Panc1 (cell line): ENCODE measurements around the gene NFATC4. TPM values are rescaled to one million over a fixed set of nuclear protein-coding genes. Genes with fewer than 3 reads are reported as not detected.

Experiments used
- ATAC-seq: fragments of 200-7000 bp; cut with Tn5 transposase; 2 replicates; pipeline ENCODE4 v1.9.1; 2020; ENCODE audit warnings: mild to moderate bottlenecking, moderate library complexity
- BruUV-seq: library from RNA; stranded (reverse); fragments of 400-500 nt; replicated peaks from 2 replicates; lab custom pipeline; 2021; lab: Mats Ljungman, UMichigan
- CTCF ChIA-PET: fragments of 300-600 bp; sonication (Branson Sonifier 250); formaldehyde crosslinking; loops from one replicate; lab custom pipeline; 2022; ENCODE audit warnings: antibody characterized with exemption; lab: Charles Lee
- POLR2A ChIA-PET: fragments of 300-600 bp; sonication (Branson Sonifier 250); formaldehyde crosslinking; loops from one replicate; lab custom pipeline; 2022; ENCODE audit warnings: antibody characterized with exemption; lab: Charles Lee
- DNase-seq: peaks from one replicate; pipeline ENCODE4 v3.0.0-alpha.2; 2010; ENCODE audit warnings: low read depth, low spot score
- H3K27ac ChIP-seq: 2 replicates; pipeline ENCODE4 v1.5.1; 2011; ENCODE audit warnings: mild to moderate bottlenecking, low read length, inconsistent platforms
- H3K27me3 ChIP-seq: fragments of 200-500 bp; sonication (Bioruptor generic); 2 replicates; pipeline ENCODE4 v1.6.0; 2014; ENCODE audit warnings: low read length, inconsistent platforms; ENCODE audit not compliant: control insufficient read depth, insufficient read depth
- H3K36me3 ChIP-seq: fragments of 200-500 bp; sonication (Bioruptor generic); 2 replicates; pipeline ENCODE4 v1.5.1; 2014; ENCODE audit warnings: inconsistent platforms, mild to moderate bottlenecking, low read length, moderate library complexity; ENCODE audit not compliant: control insufficient read depth, insufficient read depth
- H3K4me1 ChIP-seq: 2 replicates; pipeline ENCODE4 v1.5.1; 2011; ENCODE audit warnings: inconsistent platforms, mild to moderate bottlenecking, low read length, moderate library complexity; ENCODE audit not compliant: control insufficient read depth, insufficient read depth
- H3K4me3 ChIP-seq, 2 experiments: 2 replicates each; pipeline ENCODE4 v1.5.1; 2011 to 2012; ENCODE audit warnings: low read depth in 2 of 2, low read length in 2 of 2, mild to moderate bottlenecking in 2 of 2, inconsistent platforms in 1 of 2, moderate library complexity in 1 of 2
- H3K9me3 ChIP-seq: fragments of 200-500 bp; sonication (Bioruptor generic); 2 replicates; pipeline ENCODE4 v1.5.1; 2014; ENCODE audit warnings: low read depth, mild to moderate bottlenecking, inconsistent platforms, low read length, moderate library complexity; ENCODE audit not compliant: control insufficient read depth, insufficient read depth
- POLR2AphosphoS5 ChIP-seq: IDR thresholded peaks from 2 replicates; pipeline ENCODE4 v1.6.1; 2012; ENCODE audit warnings: mild to moderate bottlenecking, low read depth, low read length, moderate library complexity
- SIN3A ChIP-seq: IDR thresholded peaks from 2 replicates; pipeline ENCODE4 v1.6.1; 2012; ENCODE audit warnings: low read depth, mild to moderate bottlenecking, low read length, moderate library complexity, borderline replicate concordance; ENCODE audit not compliant: insufficient read depth
- TCF7L2 ChIP-seq: IDR thresholded peaks from 2 replicates; pipeline ENCODE4 v1.6.1; 2011; ENCODE audit warnings: mild to moderate bottlenecking, low read depth, low read length, inconsistent platforms
- in situ Hi-C: cut with HindIII; loops from 2 replicates; pipeline ENCODE4 v1.10.0; 2016; ENCODE audit warnings: low sequenced_read_pairs, low pct_unique_long_range_greater_than_20kb
- intact Hi-C: fragments of 100-400 bp; cut with micrococcal nuclease; formaldehyde crosslinking; loops from one replicate; pipeline ENCODE4 v1.10.0; 2022; ENCODE audit not compliant: unreplicated experiment
- total RNA-seq: library from RNA; stranded (reverse); gene quantifications from one replicate; pipeline ENCODE4 v1.2.1, GENCODE V29; 2021; ENCODE audit not compliant: unreplicated experiment
- TF ChIP-seq, protein P1 (sequence below): fragments of 450-650 bp; IDR thresholded peaks from 2 replicates; pipeline ENCODE4 v1.5.1; 2017; ENCODE audit warnings: mild to moderate bottlenecking
- TF ChIP-seq, protein P2 (sequence below), 2 experiments: IDR thresholded peaks; 2 replicates each; pipeline ENCODE4 v1.6.1; 2011 to 2012; ENCODE audit warnings: low read depth in 2 of 2, control low read depth in 1 of 2, low read length in 1 of 2, mild to moderate bottlenecking in 1 of 2, moderate library complexity in 1 of 2; ENCODE audit not compliant: insufficient read depth in 1 of 2

NFATC4 gene
- total RNA-seq, 1 experiment from 2014 or later: 0.36 TPM

- ATAC-seq (no peak), DNase-seq (no peak)
- in situ Hi-C loops: no loop called here
- H3K36me3 ChIP-seq: no peaks in the 10 kb centered on the region
- no peaks in the 10 kb centered on the region for H3K9me3 ChIP-seq
- TF ChIP-seq TCF7L2 (no peak), SIN3A (no peak), POLR2AphosphoS5 (no peak)
- TF ChIP-seq, protein P1, sequence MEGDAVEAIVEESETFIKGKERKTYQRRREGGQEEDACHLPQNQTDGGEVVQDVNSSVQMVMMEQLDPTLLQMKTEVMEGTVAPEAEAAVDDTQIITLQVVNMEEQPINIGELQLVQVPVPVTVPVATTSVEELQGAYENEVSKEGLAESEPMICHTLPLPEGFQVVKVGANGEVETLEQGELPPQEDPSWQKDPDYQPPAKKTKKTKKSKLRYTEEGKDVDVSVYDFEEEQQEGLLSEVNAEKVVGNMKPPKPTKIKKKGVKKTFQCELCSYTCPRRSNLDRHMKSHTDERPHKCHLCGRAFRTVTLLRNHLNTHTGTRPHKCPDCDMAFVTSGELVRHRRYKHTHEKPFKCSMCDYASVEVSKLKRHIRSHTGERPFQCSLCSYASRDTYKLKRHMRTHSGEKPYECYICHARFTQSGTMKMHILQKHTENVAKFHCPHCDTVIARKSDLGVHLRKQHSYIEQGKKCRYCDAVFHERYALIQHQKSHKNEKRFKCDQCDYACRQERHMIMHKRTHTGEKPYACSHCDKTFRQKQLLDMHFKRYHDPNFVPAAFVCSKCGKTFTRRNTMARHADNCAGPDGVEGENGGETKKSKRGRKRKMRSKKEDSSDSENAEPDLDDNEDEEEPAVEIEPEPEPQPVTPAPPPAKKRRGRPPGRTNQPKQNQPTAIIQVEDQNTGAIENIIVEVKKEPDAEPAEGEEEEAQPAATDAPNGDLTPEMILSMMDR: no peak
- no TSS peak for BruUV-seq
- H3K27me3 ChIP-seq: no peaks in the 10 kb centered on the region
- intact Hi-C loops: no loop called here
- ChIA-PET CTCF (no interaction called here), POLR2A (no interaction called here)
- no peak overlapping the region for H3K4me3 ChIP-seq
- no peaks in the 10 kb centered on the region for H3K4me1 ChIP-seq
- no peak overlapping the region for H3K27ac ChIP-seq
Observed at GRCh38 chr14:24376448-24377070, 8.6 kb downstream of the NFATC4 start.

DNA sequence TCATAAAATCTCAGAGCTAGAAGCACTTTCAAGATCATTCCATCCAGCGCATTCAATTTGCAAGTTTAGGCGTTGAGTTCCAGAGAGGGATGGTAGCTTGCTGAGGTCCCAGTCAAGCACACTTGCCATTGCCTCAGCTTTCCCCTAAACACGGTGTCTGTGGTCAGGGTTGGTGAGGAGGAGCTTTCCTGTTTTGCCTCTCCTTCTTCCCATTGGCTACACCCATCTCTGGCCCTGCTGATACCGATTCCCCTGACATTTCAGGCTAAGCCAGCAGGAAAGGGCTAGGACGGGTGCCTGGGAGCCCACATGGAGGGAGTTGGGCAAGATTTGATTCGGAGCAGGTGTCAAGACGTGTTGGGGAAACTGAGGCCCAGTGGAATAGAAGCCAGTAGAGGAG, 9.1 kb downstream of the NFATC4 start:
- ChIA-PET POLR2A (no interaction called here), CTCF (no interaction called here)
- TF ChIP-seq, protein P2, sequence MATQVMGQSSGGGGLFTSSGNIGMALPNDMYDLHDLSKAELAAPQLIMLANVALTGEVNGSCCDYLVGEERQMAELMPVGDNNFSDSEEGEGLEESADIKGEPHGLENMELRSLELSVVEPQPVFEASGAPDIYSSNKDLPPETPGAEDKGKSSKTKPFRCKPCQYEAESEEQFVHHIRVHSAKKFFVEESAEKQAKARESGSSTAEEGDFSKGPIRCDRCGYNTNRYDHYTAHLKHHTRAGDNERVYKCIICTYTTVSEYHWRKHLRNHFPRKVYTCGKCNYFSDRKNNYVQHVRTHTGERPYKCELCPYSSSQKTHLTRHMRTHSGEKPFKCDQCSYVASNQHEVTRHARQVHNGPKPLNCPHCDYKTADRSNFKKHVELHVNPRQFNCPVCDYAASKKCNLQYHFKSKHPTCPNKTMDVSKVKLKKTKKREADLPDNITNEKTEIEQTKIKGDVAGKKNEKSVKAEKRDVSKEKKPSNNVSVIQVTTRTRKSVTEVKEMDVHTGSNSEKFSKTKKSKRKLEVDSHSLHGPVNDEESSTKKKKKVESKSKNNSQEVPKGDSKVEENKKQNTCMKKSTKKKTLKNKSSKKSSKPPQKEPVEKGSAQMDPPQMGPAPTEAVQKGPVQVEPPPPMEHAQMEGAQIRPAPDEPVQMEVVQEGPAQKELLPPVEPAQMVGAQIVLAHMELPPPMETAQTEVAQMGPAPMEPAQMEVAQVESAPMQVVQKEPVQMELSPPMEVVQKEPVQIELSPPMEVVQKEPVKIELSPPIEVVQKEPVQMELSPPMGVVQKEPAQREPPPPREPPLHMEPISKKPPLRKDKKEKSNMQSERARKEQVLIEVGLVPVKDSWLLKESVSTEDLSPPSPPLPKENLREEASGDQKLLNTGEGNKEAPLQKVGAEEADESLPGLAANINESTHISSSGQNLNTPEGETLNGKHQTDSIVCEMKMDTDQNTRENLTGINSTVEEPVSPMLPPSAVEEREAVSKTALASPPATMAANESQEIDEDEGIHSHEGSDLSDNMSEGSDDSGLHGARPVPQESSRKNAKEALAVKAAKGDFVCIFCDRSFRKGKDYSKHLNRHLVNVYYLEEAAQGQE (IDR thresholded peaks at IDR 0.05; ENCODE audit: insufficient read depth in 1 of 2, low read depth in 2 of 2, low read length in 1 of 2): no peak
- no peak for TF ChIP-seq SIN3A
- TF ChIP-seq, protein P1: no peak
- intact Hi-C loops (no loop called here), in situ Hi-C loops (no loop called here)
- H3K27me3 ChIP-seq: no peaks in the 10 kb centered on the region
- H3K27ac ChIP-seq: no peak overlapping the region
- H3K4me1 ChIP-seq: no peaks in the 10 kb centered on the region
- H3K36me3 ChIP-seq: no peaks in the 10 kb centered on the region
- H3K4me3 ChIP-seq: no peak overlapping the region
- DNase-seq (no peak), ATAC-seq (no peak)
- H3K9me3 ChIP-seq: no peaks in the 10 kb centered on the region
- BruUV-seq: no TSS peak
